NCI-H1417 (cell line): ENCODE data around the gene SPNS1.
"Not testable (repeated sequence)": the region's sequence is repeated elsewhere in the genome, so short reads cannot be mapped to it uniquely, and the experiment has no call there.

Source experiments
- DNase-seq, 3 experiments: peaks; one replicate each; lab custom pipeline; 2025; lab: John Stamatoyannopoulos, UW

SPNS1 gene

DNA sequence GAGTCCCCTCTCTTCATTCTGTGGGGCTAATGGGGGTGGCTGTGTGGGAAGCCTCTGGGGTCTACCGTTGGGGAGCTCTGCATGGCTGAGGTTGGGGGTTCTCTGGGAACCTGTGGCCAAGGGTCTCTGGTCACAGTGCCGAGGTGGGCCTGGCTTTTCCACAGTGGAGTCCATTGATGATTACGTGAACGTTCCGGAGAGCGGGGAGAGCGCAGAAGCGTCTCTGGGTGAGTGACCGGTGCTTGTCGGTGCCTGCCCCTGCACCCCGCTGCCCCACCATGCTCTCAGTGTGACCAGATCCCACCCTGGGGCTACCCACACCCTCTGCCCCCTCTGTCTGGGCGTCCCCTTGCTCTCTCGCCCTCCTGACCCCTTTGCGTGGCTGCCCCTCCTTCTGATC, 14.8 kb downstream of the SPNS1 start:
- DNase-seq = no peak

DNA sequence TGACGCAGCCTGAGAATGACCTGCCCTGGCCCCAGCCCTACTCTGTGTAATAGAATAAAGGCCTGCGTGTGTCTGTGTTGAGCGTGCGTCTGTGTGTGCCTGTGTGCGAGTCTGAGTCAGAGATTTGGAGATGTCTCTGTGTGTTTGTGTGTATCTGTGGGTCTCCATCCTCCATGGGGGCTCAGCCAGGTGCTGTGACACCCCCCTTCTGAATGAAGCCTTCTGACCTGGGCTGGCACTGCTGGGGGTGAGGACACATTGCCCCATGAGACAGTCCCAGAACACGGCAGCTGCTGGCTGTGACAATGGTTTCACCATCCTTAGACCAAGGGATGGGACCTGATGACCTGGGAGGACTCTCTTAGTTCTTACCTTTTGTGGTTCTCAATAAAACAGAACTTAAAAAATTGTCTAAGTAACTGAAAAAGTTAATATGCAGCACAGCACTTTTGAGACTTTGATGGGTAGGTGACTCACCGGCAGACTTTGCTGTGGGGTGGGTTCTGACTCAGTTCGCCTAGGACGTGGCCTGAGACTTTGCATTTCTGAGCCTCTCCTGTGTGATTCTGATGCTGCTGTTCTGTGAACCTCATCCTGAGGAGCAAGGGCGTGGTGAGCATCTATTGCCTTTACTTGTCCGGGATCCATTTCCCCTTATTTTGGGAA, 15.9 kb downstream of the SPNS1 start:
- no peak for DNase-seq

DNA sequence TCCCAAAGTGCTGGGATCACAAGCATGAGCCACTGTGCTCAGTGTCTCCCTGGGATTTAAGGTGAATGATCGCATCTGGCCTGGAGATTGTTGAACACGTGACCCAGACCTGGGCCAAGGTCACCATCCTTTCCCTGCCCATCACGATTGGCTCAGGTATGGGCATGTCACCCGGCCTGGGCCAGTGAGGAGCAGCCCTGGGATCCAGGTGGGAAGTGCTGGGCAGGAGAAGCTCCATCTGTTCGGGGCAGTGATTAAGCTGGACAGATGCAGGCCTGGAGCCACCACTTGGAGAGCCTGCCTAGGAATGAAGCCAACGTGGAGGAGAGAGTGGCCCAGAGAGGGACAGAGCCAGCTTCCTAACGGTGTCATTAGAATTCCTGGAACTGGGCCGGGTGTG, 17.1 kb downstream of the SPNS1 start:
- DNase-seq = no peak

DNA sequence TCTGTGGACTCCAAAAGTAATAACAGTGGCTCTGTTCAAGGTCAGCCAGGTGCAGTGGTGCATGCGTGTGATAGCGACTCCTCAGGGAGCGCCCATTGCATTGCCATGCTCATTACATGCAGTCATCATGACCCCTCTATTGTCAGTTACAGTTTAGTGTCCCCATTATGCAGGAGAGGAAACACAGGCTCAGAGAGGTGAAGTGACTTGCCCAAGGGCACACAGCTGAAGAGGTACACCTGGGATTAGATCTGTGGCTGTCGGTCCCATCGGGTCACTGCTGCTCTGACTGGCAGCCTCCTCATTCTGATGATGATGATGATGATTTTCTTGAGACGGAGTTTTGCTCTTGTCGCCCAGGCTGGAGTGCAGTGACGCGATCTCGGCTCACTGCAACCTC, 17.9 kb downstream of the SPNS1 start:
- no peak for DNase-seq

DNA sequence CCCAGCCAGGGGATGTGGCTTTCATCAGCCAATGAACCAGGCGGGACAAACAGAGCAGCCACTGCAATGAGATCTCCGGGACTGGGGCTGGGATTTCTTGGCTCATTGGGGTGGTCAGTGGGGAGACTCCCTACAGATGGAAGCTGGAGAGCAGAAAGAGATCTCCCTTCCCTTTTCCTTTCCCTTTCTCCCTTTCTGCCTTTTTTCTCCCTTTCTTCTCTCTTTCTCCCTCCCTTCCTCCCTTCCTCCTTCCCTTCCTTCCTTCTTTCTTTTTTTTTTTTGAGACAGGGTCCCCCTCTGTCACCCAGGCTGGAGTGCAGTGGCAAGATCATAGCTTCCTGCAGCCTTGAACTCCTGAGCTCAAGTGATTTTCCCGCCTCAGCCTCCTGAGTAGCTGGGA, 24.3 kb downstream of the SPNS1 start:
- no peak for DNase-seq

DNA sequence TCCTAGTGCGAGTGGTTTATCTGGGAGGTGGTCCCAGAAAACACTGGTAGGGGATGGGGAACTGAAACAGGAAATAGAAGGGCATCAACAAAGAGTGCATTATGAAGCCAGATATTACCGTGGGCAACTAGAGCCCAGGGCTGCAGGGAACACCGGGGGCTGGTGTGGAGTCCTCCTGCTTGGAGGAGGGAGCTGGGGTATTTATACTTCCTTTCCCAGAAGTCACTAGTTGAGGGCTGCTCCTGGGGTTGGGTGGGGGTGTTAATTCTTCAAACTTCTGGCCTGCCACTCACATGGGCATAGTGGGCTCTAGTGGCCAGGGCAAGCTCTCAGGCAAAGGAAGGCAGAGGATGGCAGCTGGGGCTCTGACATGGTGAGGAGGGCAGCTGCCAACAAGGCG, 25.0 kb downstream of the SPNS1 start:
- DNase-seq = no peak

DNA sequence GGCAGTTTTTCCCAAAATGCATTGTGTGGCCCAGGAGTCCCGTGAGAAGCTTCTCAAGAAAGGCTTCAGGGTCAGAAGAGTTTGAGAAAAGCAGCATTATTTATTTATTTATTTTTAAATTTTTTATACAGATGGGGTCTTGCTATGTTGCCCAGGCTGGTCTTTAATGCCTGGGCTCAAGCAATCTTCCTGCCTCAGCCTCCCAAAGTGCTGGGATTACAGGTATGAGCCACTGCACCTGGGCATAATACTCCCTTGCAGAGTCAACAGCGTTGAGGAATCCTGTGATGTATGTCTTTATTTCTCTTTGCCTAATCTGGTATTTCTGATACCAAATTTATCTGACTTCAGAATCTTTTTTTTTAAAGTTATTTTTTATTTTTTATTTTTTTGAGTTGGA, 25.4 kb downstream of the SPNS1 start:
- no peak for DNase-seq

DNA sequence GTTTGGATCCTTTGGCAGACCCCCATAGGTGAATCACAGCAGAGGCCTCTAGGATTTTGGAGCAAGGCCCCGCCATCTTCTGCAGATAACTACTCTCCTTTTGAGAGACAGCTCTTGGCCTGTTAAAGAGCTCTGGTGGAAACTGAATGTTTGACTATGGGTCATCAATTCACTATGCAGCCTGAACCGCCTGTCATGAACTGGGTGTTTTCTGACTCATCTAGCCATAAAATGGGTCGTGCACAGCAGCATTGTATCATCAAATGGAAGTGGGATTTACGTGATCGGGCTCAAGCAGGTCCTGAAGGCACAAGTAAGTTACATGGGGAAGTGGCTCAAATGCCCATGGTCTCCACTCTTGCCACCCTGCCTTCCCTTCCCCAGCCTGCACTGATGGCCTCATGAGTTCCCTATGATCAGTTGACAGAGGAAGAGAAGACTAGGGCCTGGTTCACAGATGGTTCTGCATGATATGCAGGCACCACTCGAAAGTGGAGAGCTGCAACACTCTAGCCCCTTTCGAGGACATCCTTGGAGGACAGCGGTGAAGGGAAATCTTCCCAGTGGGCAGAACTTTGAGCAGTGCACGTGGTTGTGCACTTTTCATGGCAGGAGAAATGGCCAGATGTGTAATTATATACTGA, 30.0 kb downstream of the SPNS1 start:
- not testable (repeated sequence) for DNase-seq

DNA sequence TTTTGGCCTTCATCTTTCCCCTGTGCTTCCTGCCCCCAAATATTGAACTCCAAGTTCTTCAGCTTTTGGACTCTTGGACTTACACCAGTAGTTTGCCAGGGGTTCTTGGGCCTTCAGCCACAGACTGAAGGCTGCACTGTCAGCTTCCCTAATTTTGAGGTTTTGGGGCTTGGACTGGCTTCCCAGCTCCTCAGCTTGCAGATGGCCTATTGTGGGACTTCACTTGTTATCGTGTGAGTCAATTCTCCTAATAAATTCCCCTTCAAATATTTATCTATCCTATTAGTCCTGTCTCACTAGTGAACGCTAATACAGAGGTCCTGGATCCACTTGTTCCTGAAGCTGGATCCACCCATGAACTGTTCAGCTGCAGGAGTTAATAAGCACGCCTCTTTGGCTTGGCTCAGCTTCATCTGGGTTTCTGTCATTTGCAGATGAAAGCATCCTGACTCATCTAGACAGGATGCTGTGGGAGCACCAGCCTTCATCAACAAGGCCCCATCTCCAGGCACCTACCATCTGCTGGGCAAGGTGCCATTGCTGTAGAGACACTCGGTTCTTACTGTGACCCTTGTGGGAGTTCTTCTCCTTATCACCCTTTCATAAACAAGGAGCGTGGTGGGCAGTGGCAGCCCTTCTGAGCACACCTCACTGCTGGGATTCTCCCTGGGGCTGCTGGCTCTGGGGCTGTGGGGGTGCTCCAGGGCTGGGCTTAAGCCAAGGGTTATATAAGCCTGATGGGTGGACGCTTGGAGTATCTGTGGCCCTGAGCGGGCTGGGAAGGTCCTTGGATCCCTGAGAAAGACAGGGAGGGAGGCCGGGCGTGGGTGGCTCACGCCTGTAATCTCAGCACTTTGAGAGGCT, 33.4 kb downstream of the SPNS1 start:
- no peak for DNase-seq

DNA sequence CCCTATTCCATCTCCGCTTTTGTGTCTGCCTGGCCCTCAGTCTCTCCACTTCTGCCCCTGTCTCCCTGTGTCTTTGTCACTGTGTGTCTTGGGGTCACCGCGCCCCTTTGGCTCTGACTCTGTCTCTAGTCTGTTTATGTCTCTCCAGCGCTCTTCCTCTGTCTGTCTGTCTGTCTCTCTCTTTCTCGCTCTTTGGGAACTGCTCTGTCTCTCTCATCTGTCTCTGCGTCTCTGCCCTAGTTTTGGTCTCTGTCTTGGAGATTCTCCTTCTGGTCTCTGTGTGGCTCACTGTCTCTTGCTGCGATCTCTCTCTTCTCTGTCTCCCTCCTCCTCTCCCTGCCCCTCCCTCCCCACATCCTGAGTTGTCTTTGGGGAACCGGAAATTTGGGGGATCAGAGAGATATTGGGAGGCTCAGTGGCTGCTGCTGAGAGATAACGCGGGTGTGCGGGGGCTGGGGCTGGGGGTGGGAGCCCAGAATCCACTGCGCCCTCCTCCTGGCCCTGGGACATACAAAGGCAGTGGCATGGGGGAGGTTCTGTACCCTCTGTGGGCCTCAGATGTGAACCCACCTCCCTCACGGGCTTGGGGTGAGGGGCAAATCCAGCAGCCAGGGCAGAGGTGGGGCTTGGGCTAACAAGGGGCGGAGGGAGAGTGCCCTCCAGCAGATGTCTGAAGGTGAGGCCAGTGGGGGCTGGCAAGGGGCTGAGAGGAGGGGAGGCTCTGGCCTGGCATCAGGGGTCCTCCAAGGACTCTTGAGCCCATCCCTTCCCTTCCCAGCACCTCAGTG, 34.7 kb downstream of the SPNS1 start:
- DNase-seq = no peak

DNA sequence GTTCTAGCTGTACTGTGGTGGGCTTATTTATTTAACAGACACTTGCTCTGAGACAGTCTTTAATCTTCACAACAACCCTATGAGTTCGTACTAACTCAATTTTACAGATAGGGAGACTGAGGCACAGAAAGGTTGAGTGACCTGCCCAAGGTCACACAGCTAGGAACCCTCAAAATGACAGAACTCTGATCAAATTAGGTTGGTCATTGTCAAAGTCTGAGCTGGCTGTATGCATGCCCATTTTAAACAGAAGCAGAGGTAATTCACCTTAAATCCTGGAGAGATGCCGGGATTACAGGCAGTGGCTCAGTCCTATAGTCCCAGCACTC, 35.2 kb downstream of the SPNS1 start:
- DNase-seq = no peak

DNA sequence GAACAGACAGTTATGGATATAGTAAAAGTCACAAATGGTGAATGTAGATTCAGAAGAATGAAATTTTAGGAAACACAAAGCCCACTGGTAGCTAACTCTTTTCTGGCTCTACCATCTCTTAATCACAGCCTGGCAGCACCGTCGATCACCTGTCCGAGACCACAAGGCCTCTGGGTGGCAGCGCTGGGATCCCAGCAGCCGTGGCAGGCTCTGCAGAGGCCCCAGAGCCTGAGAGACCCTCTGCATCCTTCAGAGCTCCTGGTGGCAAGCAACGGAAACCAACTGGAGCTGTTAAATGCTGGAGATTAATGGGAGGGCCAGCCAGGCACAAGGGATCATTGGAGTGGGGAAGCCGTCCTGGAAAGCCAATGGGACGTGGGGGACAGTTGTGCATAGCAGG, 36.5 kb downstream of the SPNS1 start:
- DNase-seq = no peak

DNA sequence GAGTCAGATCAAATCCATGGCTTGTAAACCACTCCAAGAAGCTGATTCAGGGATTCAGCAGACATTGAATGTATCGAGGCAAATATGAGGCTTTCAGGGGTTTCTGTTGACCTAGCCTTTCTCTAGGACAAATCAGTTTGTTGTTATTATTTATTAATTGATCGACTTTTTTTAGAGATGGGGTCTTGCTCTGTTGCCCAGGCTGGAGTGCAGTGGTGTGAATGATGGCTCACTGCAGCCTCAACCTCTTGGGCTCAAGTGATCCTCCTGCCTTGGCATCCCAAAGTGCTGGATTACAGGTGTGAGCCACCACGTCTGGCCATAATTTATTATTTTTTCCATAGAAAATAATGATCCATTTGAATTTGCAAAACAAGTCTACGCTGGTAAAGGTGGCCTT, 37.3 kb downstream of the SPNS1 start:
- no peak for DNase-seq

DNA sequence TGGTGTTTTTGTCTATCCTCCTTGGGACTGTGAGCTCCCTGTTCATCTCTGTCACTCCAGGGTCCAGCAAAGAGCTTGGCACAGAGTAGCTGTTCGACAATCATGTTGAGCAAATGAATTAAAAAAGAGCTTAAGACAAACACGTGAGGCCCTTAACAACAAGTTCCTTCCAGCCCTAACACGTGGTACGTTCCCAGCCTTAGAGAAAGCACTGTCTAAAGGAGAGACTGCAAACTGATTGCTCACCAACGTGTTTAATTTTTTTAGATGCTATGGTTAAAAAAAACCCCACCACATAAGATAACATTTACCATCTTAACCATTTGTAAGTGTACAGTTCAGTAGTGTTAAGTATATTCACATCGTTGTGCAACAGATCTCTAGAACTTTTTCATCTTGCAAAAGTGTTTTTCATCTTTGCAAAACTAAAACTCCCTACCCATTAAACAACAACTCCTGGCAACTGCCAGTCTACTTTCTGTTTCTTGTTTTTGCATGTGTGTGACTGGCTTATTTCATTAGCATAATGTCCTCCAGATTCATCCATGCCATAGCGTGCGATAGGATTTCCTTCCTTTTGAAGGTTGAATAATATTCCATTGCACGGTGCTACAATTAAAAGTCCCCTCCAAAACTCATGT, 38.5 kb downstream of the SPNS1 start:
- no peak for DNase-seq

DNA sequence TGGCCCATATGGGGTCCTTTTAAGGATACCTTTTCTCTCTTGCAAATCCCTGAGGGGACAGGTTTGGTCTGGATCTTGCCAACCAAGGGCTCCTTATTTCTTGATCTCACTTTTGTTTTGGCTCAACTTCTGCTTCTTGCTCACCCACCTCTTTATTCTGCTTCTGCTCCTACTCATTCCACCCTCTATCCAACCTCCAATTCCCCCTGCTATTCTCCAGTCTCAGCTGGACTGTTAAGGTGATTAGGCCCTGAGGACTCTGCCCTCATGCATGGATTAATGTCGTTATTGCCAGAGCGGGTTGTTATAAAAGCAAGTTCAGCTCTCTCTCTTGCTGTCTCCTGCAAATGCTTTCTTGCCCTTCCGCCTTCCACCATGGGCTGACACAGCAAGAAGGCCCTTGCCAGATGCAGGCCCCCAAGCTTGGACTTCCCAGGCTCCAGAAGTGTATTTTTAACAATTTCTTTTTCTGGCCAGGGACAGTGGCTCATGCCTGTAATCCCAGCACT, 40.0 kb downstream of the SPNS1 start:
- no peak for DNase-seq

DNA sequence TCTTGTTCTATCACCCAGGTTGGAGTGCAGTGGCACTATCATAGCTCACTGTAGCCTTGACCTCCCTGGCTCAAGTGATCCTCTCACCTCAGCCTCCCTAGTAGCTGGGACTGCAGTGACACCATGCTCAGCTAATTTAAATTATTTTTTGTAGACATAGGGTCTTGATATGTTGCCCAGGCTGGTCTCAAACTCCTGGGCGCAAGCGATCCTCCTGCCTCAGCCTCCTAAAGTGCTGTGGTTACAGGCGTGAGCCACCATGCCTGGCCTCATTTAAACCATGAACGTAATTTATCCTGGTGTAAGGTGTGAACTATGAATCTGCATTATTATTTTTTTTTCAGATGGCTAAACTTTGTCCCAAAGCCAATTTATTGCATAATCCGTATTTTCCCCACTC, 47.6 kb downstream of the SPNS1 start:
- no peak for DNase-seq

DNA sequence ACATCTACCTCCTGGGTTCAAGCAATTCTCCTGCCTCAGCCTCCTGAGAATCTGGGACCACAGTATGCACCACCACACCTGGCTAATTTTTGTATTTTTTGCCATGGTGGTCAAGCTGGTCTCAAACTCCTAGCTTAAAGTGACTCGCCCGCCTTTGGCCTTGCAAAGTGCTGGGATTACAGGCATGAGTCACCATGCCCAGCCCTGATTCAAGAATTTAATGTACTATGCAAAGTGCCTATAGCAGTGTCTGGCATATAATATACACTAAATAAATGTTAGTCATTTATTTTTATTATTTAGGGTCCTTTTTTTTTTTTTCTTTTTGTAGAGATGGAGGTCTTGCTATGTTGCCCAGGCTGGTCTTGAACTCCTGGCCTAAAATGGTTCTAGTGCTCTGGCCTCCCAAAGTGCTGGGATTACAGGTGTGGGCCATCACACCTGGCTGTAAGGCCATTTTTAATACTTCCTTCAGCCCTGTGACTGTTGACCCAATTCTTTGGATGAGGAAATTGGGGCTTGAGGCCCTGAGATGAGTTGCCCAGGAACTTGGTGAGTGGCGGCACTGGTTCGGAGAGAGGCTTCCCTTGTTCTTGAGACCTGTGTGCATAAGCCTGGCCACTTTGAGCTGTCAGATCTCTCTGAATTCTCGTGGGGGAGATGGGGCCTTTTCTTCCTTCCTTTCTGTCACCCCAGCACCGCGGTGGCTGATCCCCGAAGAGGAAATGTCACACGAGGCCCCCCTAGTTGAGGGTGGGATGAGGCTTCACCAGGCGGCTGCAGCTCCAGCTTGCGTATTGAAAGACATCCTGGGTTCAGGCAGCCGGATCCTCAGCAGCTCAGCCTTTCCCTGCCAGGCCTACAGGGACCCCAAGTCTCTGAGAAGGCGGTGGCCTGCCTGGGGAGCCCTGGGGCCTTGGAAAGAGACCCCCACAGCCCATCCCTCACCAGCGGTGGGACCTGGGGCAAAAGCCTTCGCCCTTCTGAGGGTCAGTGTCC, 49.0 kb downstream of the SPNS1 start:
- no peak for DNase-seq

DNA sequence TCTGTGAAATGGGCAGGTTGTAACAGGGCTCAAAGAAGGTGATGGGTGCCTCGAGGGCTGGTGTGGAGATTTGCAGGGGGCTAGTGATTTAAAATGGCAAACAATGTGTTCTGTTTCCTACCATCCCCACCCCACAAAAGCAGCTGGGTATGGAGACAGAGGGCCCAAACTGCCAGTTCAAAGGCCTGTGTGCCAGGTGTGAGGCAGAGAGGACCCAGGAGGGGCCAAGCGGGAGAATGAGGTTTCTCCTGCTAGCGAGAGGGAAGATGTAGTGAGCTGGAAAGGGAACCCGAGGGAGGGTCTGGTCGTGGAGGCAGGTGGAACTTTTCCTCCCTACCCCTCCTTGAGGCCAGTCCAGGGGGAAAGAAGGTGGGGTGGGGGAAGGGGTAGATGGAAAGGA, 49.7 kb downstream of the SPNS1 start:
- no peak for DNase-seq

DNA sequence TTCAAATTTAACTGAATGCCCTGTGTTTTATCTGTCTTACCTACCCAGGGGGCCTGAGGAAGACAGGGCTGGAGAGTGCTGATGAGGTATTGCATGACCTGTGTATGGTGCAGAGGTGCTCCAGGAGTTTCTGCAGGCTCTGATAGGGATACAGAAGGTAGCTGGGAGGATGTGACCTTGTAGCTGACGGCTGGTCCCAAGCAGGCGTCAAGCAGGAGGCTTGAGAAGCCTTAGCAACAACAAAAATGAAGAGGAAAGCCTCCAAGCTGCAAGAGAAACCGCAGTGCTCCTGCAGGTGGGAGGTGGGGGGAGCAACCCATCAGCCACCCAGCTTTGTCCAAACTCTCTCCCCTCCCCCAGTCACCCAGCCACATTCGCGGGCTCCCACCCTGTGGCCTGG, 50.6 kb downstream of the SPNS1 start:
- DNase-seq = no peak

DNA sequence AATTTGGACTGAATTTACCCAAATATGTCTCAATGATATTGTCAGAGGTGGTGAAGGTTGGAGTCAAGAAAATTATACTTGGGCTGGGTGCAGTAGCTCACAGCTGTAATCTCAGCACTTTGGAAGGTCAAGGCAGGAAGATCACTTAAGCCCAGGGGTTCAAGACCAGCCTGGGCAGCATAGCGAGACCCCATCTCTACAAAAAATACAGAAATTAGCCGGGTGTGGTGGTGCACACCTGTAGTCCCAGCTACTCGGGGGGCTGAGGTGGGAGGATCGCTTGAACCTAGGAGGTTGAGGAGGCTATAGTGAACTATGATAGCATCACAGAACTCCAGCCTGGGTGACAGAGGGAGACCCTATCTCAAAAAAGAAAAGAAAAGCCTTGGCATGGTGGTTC, 51.2 kb downstream of the SPNS1 start:
- no peak for DNase-seq
